HCT116 (cell line): ENCODE measurements around the gene LYRM4.

Source experiments
- EGR1 ChIP-seq: IDR thresholded peaks from 2 replicates; pipeline ENCODE4 v1.6.1; 2012; ENCODE audit warnings: low read depth
- EZH2 ChIP-seq: fragments of 200-600 bp; sonication (generic); IDR thresholded peaks from 2 replicates; pipeline ENCODE4 v1.6.1; 2017; ENCODE audit warnings: antibody characterized with exemption, mixed run types
- FOSL1 ChIP-seq: IDR thresholded peaks from 2 replicates; pipeline ENCODE4 v1.6.1; 2012; ENCODE audit warnings: low read depth
- JUND ChIP-seq: IDR thresholded peaks from 2 replicates; pipeline ENCODE4 v1.6.1; 2012
- POLR2A ChIP-seq: IDR thresholded peaks from 2 replicates; pipeline ENCODE4 v1.7.0; 2011; ENCODE audit warnings: borderline replicate concordance; ENCODE audit not compliant: insufficient read depth, insufficient read length; ENCODE audit errors: extremely low read depth
- POLR2AphosphoS5 ChIP-seq: IDR thresholded peaks from 2 replicates; pipeline ENCODE4 v1.6.1; 2011; ENCODE audit warnings: mild to moderate bottlenecking, low read depth, low read length, moderate library complexity
- TF ChIP-seq, protein P1 (sequence below), 3 experiments: fragments of 200-600 bp in 1 of 3; sonication (generic) in 1 of 3; IDR thresholded peaks in 2 of 3; conservative IDR thresholded peaks in 1 of 3; 2 replicates each; pipeline ENCODE4 v1.5.1; 2012 to 2017; ENCODE audit warnings: low read depth in 2 of 3, low read length in 2 of 3, antibody characterized with exemption in 1 of 3, borderline replicate concordance in 1 of 3, control low read depth in 1 of 3, mild to moderate bottlenecking in 1 of 3, mixed read lengths in 1 of 3, mixed run types in 1 of 3, moderate library complexity in 1 of 3; ENCODE audit not compliant: insufficient read depth in 1 of 3

DNA sequence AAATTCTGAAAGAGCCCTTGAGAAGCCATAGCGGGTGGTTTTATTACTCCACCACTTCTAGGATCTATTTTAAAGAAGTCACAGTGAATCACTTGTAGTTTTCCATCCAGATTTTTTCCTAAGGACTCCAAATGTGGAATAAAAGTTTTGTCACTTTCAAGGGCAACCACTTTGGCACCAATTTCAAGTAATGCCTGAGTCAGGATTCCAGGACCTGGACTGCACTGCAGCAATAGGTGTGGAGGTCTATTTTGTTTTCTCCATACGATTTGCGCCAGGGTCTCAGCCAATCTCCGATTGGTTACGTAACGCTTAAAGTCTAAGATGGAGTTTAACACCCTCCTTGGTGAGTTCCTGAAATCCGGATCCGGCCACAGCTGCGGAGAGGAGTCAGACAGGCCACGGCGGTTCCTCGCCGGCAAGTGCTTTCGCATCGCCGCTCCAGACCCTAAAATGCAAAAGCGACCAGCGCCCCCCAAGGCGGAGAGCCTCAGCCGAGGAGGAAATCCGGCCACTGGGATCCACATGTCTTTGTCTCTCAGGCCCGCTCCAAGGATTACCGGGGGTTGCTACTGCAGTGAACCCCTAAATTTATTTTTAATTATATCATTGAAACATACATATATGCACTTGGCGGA is 194.2 kb downstream of the LYRM4 start:
- TF ChIP-seq, protein P1, sequence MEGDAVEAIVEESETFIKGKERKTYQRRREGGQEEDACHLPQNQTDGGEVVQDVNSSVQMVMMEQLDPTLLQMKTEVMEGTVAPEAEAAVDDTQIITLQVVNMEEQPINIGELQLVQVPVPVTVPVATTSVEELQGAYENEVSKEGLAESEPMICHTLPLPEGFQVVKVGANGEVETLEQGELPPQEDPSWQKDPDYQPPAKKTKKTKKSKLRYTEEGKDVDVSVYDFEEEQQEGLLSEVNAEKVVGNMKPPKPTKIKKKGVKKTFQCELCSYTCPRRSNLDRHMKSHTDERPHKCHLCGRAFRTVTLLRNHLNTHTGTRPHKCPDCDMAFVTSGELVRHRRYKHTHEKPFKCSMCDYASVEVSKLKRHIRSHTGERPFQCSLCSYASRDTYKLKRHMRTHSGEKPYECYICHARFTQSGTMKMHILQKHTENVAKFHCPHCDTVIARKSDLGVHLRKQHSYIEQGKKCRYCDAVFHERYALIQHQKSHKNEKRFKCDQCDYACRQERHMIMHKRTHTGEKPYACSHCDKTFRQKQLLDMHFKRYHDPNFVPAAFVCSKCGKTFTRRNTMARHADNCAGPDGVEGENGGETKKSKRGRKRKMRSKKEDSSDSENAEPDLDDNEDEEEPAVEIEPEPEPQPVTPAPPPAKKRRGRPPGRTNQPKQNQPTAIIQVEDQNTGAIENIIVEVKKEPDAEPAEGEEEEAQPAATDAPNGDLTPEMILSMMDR (IDR thresholded peaks at IDR 0.05 in 2 of 3, conservative IDR thresholded peaks at IDR 0.05 in 1 of 3; ENCODE audit: borderline replicate concordance in 1 of 3, insufficient read depth in 1 of 3, low read depth in 2 of 3, low read length in 2 of 3): no peak
- TF ChIP-seq EZH2 (no peak), EGR1 (no peak), JUND (no peak), FOSL1 (no peak), POLR2A (no peak), POLR2AphosphoS5 (no peak)
